ENCODE measurements around the gene GRP. TPM values are rescaled to one million over a fixed set of nuclear protein-coding genes. Genes with fewer than 3 reads are reported as not detected.

The GRP gene
- total RNA-seq, 4 donors from 2014 or later, result not detected

DNA sequence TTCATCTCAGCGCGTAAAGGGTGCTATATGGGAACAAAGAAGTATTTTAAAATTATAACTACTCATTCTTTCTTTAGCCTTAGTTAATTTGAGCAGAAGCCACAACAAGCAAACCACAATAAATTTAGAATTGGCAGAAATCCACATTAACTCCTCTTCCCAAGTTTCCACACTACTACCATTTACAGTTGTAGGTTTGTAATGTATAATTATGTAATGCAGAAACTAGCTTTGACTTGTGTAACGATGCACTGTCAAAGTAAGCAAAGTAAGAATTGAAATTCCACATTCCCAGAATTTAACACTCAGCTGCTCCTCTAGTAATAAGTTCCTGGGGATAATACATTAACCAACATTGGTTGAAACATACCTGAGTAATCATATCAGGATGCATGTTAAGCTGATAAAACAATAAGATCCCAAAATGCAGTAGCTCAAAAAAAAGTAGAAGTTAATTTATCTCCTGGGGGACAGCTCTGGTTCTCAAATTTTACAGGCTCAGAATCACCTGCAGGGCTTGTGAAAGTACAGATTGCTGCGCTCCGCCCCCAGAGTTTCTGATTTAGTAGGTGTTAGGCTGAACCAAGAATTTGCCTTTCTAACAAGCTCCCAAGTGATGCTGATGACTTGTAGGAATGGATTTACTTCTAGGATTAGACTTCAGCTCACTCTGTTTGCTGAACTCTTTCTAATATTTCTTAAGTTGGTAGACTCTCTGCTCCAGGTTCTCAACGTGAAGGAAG lies 9.9 kb downstream of the GRP start:
- no peak overlapping the region for H3K4me3 ChIP-seq (ENCODE audit: low read depth, poor library complexity, severe bottlenecking)
- 57 to 63% methylated on average over 6 of the region's 6 CpGs for WGBS, 2 donors
- intact Hi-C loops (cut with DNase I; ENCODE audit: low total_unique reads), result no loop called here

DNA sequence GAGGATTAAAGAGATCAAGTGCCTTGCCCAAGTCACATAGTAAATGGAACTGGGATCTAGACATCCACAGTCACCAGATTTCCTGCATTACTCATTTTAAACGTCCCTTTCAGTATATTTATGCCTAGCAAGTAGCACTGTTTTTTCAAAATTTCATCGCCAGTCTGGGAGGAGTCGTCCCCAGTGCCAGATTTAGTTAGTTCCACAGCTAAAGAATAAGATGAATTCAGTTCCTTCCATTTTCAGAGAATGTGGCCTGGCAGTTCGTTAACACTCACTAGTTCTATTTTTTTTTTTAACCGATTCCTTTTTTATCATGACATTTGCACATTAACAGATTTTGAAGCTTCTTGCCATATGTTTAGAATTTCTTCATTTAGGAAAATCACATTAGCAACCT lies 11.2 kb downstream of the GRP start:
- H3K4me3 ChIP-seq (ENCODE audit: low read depth, poor library complexity, severe bottlenecking), result no peak overlapping the region
- WGBS, 2 donors, result 72% methylated on average over 5 of the region's 5 CpGs
- TF ChIP-seq, protein P1, sequence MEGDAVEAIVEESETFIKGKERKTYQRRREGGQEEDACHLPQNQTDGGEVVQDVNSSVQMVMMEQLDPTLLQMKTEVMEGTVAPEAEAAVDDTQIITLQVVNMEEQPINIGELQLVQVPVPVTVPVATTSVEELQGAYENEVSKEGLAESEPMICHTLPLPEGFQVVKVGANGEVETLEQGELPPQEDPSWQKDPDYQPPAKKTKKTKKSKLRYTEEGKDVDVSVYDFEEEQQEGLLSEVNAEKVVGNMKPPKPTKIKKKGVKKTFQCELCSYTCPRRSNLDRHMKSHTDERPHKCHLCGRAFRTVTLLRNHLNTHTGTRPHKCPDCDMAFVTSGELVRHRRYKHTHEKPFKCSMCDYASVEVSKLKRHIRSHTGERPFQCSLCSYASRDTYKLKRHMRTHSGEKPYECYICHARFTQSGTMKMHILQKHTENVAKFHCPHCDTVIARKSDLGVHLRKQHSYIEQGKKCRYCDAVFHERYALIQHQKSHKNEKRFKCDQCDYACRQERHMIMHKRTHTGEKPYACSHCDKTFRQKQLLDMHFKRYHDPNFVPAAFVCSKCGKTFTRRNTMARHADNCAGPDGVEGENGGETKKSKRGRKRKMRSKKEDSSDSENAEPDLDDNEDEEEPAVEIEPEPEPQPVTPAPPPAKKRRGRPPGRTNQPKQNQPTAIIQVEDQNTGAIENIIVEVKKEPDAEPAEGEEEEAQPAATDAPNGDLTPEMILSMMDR (IDR thresholded peaks at IDR 0.05), result no peak
- TF ChIP-seq POLR2A (IDR thresholded peaks at IDR 0.05), result no peak
- intact Hi-C loops (cut with DNase I; ENCODE audit: low total_unique reads), result no loop called here
- DNase-seq (ENCODE audit: low spot score in 2 of 2), result no peak

More for the DNA sequence above, 9.9 kb downstream of the GRP start:
- DNase-seq (ENCODE audit: low spot score in 2 of 2), result no peak
- no peak for TF ChIP-seq POLR2A (IDR thresholded peaks at IDR 0.05)
- TF ChIP-seq, protein P1 (IDR thresholded peaks at IDR 0.05), result no peak

DNA sequence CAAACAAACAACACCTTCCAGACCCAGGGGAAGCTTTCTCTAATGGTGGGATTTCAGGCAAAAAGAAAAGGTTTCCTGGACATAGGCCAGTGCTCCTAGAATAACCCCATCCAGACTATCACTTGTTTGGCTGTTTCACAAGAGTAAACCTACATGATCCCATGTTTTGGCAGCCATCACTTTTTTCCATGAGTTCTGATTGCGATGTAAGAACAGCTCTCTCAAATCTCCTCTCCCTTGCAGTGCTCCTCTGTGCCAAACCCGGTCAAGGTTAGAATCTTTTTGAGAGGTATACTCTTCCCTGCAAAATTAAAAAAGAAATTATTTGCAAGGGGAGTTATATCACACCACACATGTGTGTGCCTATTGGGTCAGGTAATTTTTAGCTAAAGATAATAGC lies 11.9 kb downstream of the GRP start:
- intact Hi-C loops (cut with DNase I; ENCODE audit: low total_unique reads), result no loop called here
- H3K4me3 ChIP-seq (ENCODE audit: low read depth, poor library complexity, severe bottlenecking), result no peak overlapping the region
- 55 to 79% methylated on average over 2 of the region's 2 CpGs for WGBS, 2 donors
- no peak for DNase-seq (ENCODE audit: low spot score in 2 of 2)
- TF ChIP-seq, protein P1 (IDR thresholded peaks at IDR 0.05), result no peak
- no peak for TF ChIP-seq POLR2A (IDR thresholded peaks at IDR 0.05)

DNA sequence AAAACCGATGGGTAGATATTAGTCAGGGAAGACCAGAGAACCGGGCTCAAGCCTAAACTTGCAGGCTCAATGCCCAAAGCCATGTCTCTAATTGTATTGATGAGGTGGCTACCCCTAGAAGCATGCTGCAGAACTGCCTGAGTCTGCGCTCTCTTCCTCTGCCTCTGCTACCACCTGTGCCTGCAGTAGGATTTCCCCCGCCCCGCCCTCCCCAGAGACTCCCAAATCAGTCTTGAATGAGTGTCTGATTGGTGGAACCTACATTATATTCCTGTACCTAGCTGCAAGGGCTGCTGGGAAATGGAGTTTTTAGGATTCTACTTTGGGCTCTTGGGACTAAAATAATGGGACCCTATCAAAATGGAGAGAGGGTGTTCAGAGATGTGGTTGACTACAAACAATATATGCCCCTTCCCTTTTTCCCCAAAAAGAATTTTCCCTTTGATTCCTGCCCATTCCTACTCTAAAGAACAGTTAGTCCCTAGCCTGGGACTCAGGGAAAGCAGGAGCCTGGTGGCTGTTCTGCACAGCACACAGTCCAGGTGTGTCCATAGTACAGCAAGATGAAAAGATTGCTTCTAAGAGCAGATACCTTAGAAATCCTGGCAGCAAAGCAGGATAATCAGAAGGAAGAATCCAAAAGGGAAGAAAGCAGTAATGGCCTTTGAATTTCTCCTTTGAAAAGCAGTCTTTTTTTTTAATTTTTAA lies 12.5 kb downstream of the GRP start:
- no peak for TF ChIP-seq POLR2A (IDR thresholded peaks at IDR 0.05)
- TF ChIP-seq, protein P1 (IDR thresholded peaks at IDR 0.05), result no peak
- 55 to 74% methylated on average over 5 of the region's 5 CpGs for WGBS, 2 donors
- H3K4me3 ChIP-seq (ENCODE audit: low read depth, poor library complexity, severe bottlenecking), result no peak overlapping the region
- intact Hi-C loops (cut with DNase I; ENCODE audit: low total_unique reads), result no loop called here
- no peak for DNase-seq (ENCODE audit: low spot score in 2 of 2)

DNA sequence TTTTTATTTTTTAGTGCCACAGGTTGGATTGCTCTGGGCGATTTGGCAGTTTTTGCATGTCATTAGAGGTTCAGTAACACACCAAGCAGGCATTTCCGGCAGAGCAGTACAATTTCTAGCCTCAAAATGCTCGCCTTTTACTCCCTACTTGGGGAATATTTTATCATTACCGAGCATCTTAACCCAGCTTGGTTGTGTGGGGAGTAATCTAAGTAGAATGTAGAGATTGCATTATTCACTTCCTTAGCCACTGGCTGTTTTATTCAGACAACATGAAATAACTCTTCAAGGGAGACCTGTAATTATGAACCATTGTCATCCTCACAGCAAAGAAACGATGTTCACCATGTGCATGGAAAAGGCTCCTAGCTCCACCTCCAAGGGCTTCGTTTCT lies 13.1 kb downstream of the GRP start:
- TF ChIP-seq, protein P1 (IDR thresholded peaks at IDR 0.05), result no peak
- TF ChIP-seq POLR2A (IDR thresholded peaks at IDR 0.05), result no peak
- intact Hi-C loops (cut with DNase I; ENCODE audit: low total_unique reads), result no loop called here
- H3K4me3 ChIP-seq (ENCODE audit: low read depth, poor library complexity, severe bottlenecking), result no peak overlapping the region
- DNase-seq (ENCODE audit: low spot score in 2 of 2), result no peak
- WGBS, 2 donors, result 53 to 54% methylated on average over 6 of the region's 6 CpGs
